ENCODE data around the gene FHOD3.

FHOD3 gene

DNA sequence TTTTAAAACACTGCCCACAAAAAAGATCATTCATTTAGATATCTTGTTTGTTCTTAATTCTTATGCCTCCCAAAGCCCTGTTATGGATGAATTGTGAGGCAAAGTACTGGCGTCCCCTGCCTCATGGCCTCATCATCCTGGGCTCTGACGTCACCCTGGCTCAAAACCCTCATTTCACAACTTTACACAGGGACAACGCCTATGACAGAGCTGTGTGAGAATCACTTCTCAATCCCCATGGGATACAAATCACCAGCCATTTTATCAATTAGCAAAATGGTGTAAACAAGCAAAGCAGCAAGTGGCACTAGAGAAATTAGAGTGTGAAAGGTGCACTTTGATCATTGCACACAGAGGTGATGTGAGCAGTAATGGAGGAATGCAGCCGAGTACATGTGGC, 16.6 kb downstream of the FHOD3 start:
- TF ChIP-seq ZBTB7A (IDR thresholded peaks at IDR 0.05; ENCODE audit: low read depth) (no peak), NFIC (IDR thresholded peaks at IDR 0.05) (no peak), EGR1 (IDR thresholded peaks at IDR 0.05) (no peak)
- TF ChIP-seq, protein P1, sequence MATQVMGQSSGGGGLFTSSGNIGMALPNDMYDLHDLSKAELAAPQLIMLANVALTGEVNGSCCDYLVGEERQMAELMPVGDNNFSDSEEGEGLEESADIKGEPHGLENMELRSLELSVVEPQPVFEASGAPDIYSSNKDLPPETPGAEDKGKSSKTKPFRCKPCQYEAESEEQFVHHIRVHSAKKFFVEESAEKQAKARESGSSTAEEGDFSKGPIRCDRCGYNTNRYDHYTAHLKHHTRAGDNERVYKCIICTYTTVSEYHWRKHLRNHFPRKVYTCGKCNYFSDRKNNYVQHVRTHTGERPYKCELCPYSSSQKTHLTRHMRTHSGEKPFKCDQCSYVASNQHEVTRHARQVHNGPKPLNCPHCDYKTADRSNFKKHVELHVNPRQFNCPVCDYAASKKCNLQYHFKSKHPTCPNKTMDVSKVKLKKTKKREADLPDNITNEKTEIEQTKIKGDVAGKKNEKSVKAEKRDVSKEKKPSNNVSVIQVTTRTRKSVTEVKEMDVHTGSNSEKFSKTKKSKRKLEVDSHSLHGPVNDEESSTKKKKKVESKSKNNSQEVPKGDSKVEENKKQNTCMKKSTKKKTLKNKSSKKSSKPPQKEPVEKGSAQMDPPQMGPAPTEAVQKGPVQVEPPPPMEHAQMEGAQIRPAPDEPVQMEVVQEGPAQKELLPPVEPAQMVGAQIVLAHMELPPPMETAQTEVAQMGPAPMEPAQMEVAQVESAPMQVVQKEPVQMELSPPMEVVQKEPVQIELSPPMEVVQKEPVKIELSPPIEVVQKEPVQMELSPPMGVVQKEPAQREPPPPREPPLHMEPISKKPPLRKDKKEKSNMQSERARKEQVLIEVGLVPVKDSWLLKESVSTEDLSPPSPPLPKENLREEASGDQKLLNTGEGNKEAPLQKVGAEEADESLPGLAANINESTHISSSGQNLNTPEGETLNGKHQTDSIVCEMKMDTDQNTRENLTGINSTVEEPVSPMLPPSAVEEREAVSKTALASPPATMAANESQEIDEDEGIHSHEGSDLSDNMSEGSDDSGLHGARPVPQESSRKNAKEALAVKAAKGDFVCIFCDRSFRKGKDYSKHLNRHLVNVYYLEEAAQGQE (IDR thresholded peaks at IDR 0.05; ENCODE audit: low read depth) = no peak
- TF ChIP-seq, protein P2, sequence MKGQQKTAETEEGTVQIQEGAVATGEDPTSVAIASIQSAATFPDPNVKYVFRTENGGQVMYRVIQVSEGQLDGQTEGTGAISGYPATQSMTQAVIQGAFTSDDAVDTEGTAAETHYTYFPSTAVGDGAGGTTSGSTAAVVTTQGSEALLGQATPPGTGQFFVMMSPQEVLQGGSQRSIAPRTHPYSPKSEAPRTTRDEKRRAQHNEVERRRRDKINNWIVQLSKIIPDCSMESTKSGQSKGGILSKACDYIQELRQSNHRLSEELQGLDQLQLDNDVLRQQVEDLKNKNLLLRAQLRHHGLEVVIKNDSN (IDR thresholded peaks at IDR 0.05) = no peak

DNA sequence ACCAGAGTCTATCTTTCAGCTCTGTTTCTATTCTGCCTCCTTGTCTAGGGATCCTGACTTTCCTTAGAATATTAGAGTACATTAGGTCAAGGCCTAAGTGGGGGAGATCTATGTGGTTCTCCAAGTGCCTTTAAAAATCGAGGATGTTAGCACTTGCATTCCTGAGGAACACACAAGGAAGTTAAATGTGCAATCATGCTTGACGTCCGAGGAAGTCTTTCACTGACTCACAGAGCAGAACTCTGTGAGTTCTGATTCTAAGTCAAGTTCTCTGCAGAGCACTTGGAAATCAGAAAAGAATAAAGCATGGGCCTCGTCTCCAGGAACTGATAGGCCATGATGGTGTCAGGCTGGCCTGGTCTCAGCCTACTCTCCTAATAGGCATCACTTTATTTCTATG, 17.2 kb downstream of the FHOD3 start:
- TF ChIP-seq FOXM1 (IDR thresholded peaks at IDR 0.05; ENCODE audit: borderline replicate concordance, low read depth) = no peak
- TF ChIP-seq TEAD4 (IDR thresholded peaks at IDR 0.05) = peak; percentile 60

DNA sequence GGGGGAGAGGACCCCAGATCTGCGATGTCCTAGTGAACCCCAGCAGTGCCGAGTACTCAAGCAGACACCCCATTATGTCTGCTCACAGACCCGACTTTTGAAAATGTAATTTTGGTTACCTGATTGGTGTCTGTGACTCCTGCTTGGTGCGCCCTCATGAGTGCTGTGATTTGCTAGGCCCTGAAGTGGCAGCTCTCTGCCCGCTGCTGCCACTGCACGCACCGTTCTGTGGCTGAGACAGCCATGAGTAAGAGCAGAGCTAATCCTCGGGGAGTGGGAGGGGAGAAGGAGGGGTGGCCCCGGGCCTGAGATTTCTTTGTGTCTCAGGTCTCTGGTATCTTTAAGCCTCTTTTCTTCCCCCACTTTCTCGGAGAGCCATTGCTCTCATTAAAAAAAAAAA, 18.2 kb downstream of the FHOD3 start:
- TF ChIP-seq TCF12 (IDR thresholded peaks at IDR 0.05; ENCODE audit: low read depth) (no peak), NFIC (IDR thresholded peaks at IDR 0.05) (no peak), FOXM1 (IDR thresholded peaks at IDR 0.05; ENCODE audit: borderline replicate concordance, low read depth) (no peak), EP300 (IDR thresholded peaks at IDR 0.05; ENCODE audit: borderline replicate concordance) (no peak), CREB1 (IDR thresholded peaks at IDR 0.05; ENCODE audit: low read depth) (no peak), EGR1 (IDR thresholded peaks at IDR 0.05) (no peak), RAD21 (IDR thresholded peaks at IDR 0.05; ENCODE audit: low read depth) (no peak)
- TF ChIP-seq, protein P2 (IDR thresholded peaks at IDR 0.05) = no peak
- TF ChIP-seq, protein P1 (IDR thresholded peaks at IDR 0.05; ENCODE audit: low read depth) = no peak

DNA sequence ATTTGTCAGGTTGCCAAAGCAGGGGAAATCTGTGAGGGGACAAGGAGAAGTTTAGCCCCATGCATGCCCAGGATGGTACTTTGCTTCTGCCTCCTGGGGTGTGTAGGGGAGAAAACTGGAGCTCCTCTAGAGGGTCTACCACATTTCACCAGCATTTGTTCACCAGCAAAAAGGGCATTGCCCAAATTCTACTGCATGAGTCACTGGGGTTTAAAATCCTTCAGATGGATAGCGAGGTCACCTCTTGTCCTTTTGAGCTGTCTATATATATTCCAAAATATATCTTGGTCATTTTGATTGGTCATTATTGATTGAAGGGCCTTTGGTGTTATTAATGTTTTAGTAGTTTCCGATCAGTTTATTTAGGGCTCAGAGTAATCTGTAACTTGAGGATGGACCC, 18.7 kb downstream of the FHOD3 start:
- TF ChIP-seq TEAD4 (IDR thresholded peaks at IDR 0.05) (no peak), YY1 (IDR thresholded peaks at IDR 0.05; ENCODE audit: low read depth) (no peak), ZBTB7A (IDR thresholded peaks at IDR 0.05; ENCODE audit: low read depth) (no peak), TAF1 (IDR thresholded peaks at IDR 0.05; ENCODE audit: low read depth) (no peak), EP300 (IDR thresholded peaks at IDR 0.05; ENCODE audit: borderline replicate concordance) (no peak), CREB1 (IDR thresholded peaks at IDR 0.05; ENCODE audit: low read depth) (no peak), EGR1 (IDR thresholded peaks at IDR 0.05) (no peak), RAD21 (IDR thresholded peaks at IDR 0.05; ENCODE audit: low read depth) (no peak), FOXM1 (IDR thresholded peaks at IDR 0.05; ENCODE audit: borderline replicate concordance, low read depth) (no peak), TCF12 (IDR thresholded peaks at IDR 0.05; ENCODE audit: low read depth) (no peak), NFIC (IDR thresholded peaks at IDR 0.05) (no peak), CEBPB (IDR thresholded peaks at IDR 0.05) (no peak)
- TF ChIP-seq, protein P1 (IDR thresholded peaks at IDR 0.05; ENCODE audit: low read depth) = no peak
- TF ChIP-seq, protein P3, sequence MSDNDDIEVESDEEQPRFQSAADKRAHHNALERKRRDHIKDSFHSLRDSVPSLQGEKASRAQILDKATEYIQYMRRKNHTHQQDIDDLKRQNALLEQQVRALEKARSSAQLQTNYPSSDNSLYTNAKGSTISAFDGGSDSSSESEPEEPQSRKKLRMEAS (IDR thresholded peaks at IDR 0.05) = no peak
- TF ChIP-seq, protein P2 (IDR thresholded peaks at IDR 0.05) = no peak

DNA sequence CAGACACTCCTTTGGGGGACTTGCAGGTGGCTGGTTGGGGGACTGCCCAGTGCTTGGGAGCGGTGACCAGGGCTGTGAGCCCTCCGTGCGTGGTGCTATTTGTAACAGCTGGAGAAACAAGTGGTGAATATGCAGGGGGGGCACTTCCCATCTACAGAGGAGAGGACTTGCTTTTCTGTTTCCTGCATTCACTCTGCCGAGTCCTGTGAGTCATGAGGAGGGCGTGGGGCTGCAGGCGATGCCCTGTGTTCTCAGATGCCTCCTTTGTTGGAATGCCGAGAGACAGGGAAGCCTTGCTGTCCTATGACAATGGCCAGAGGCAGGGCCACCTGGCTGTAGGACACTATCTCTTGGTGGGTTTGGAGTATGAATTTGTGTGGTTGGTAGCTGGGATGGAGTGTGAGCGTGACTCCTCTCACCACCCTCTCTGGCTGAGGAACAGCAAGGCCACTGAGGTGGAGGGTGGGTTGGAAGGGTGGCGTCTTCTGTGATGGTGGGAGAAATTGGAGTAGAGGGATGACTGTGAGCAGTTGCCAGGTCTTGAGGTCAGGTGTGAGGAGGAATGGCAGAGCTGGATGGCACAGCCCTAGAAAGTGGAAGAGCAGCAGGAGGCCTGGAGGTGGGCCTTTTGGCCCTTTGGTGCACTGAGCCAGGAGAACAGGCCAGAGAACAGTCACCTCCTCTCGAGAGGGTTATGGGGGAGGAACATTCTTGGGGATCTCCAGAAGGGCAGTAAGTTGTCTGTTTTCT, 24.3 kb downstream of the FHOD3 start:
- TF ChIP-seq CEBPB (IDR thresholded peaks at IDR 0.05) = no peak
- TF ChIP-seq, protein P1 (IDR thresholded peaks at IDR 0.05; ENCODE audit: low read depth) = no peak
- TF ChIP-seq ZBTB7A (IDR thresholded peaks at IDR 0.05; ENCODE audit: low read depth) = no peak
- TF ChIP-seq TAF1 (IDR thresholded peaks at IDR 0.05; ENCODE audit: low read depth) = no peak
- no peak for TF ChIP-seq NFIC (IDR thresholded peaks at IDR 0.05)
- no peak for TF ChIP-seq RAD21 (IDR thresholded peaks at IDR 0.05; ENCODE audit: low read depth)
- no peak for TF ChIP-seq EP300 (IDR thresholded peaks at IDR 0.05; ENCODE audit: borderline replicate concordance)
- TF ChIP-seq FOXM1 (IDR thresholded peaks at IDR 0.05; ENCODE audit: borderline replicate concordance, low read depth) = no peak
- TF ChIP-seq CREB1 (IDR thresholded peaks at IDR 0.05; ENCODE audit: low read depth) = no peak

All from Ishikawa (cell line).